HG03135 (cell line): ENCODE measurements around the gene LRRC8B.
A peak's percentile ranks its signal among the peaks of the same experiment; 100 is the strongest.
"Not testable (repeated sequence)": the region's sequence is repeated elsewhere in the genome, so short reads cannot be mapped to it uniquely, and the experiment has no call there.

ENCODE experiments used
- ATAC-seq: cut with Tn5 transposase; IDR thresholded peaks from one replicate; pipeline ENCODE4 v1.9.1; 2021; ENCODE audit warnings: mild to moderate bottlenecking, moderate library complexity; ENCODE audit not compliant: unreplicated experiment

The LRRC8B gene

DNA sequence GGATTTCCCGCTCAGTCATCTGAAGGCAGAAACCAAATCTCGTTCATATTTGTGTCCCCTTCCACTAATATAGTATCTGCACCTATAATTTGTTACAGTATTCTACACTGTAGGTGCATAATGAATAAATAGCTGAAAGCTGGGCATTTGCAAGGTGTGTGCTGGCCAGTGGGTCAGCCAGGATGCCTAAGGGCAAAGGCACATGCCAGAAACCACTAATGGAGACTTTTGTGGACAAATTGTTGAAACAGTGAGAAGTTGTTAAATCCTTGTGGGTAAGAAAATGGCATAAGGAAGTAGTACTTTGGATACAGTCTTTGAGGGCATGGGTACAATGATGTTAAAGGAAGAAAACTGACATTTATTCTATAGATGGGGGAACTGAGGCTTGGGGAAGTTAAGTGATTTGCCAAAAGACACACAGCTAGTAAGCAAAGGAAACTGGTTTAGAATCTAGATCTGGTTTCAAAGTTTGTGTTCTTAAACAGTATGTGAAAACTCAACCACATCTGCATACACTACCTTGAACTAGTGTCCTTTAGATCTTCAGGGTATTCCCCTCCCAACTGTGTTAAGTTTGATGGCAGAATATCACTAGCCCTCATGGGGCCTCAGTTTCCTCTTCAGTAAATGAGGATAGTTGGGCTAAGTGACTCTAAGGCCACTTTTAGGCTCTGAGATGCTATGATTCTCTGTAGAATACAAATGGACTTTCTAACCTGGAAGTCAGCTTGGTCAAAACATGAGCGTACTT, 81.8 kb downstream of the LRRC8B start:
- no peak for ATAC-seq

DNA sequence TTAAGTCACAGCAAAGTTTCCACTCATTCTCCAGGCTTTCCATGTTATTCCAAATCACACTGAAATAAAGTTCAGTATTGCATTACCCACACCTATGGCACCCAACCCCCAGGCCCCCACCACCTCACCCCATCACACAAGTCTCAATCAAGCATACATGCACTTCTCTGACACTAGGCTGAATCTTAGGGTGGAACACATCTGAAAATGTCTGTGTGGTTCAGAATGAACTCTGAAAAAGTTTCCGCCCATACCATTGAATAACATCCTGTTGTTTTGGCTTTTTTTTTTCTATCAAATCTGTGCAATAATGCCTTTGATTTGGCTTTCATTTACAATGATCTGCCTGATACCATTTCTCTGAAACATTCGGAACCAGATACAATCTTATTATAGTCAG, 82.5 kb downstream of the LRRC8B start:
- ATAC-seq, result no peak

DNA sequence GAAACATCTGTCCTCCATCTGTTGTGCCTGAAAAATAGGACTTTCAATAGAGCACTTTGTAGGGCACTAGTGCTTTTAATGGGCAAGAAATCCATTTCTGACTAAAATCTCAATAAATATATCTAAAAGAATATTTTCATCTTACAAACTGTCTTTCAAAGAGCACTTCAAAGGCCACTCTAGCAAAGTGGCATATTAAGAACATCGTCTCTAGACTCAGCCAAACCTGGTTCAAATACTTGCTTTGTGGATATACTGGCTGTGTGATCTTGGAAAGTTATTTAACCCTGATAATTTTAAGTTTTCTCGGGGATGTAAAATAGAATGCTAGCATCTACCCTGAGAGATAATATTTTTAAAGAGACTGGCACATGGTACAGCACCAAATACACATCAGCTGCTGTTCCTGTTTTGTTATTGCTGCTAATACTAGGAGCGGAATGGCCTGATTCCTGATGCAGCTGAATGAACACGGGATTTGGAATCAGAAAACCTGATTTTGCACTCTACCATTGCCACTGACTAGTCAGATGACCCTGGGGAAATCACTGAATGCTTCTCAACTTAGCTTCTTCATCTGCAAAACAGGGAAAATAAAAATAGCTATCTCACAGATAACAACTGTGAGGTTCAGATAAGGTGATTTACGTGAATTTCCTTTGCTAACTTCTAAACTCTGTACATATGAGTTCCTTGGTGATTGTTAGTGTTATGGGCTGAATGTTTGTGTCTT, 83.1 kb downstream of the LRRC8B start:
- no peak for ATAC-seq

DNA sequence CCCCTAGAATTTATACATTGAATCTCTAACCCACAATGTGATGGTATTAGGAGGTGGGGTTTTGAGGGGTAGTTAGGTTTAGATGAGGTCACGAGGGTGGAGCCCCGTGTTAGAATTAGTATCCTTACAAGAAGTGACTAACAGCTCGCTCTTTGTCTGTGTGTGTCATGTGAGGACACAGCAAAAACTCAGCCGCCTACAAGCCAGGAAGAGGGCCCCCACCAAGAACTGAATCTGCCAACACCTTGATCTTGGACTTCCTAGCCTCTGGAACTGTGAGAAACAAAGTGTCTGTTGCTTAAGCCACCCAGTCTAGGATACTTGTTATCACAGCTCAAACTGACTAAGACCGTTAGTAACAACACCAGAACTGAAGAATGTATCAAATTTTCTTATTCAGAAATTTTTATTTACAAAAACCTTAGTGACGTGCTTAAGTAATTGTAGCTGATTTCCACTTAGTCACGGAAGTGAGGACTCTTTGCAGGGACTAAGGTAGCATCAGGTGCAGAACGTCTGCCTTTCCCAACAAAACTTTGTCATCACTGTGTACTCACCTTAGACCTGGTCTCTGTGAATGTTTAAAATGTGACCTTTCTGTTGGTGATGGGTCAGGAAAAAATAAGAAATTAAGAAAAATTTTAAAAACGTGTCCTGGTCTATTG, 83.8 kb downstream of the LRRC8B start:
- ATAC-seq, result no peak

DNA sequence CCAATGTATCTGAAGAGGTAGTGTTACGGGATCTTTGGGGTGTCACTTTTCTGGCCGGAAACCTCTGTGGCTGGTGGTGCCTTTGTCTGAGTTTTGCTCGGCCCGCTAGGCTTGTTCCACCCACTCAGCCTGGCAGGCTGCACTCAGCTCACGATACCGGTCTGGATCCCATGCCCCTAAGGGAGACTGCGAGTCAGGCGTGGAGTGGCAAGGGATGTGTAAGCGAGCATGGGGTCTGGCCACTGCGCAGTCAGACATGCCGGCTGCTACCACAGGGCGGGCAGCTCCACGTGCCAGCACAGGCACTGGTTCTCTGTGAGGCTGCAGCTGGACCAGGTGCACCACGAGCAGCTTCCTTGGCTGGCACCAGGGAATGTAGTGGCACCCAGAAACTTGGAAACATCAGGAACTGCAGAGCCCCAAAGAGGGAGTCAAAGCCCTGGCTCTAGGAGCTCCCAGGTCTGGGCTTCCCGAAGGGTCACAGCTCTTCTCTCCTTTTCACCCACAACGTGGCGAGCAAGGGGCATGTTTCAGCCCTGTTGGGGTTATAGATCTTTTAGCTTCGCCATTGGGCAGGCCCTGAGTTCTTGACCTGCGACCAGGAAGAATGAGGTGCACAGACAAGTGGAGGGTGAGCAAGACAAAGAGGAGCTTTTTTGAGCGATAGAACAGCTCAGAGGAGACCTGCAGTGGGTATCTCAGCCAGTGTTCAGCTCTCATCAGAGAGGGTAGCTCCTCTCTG, 84.5 kb downstream of the LRRC8B start:
- no peak for ATAC-seq

DNA sequence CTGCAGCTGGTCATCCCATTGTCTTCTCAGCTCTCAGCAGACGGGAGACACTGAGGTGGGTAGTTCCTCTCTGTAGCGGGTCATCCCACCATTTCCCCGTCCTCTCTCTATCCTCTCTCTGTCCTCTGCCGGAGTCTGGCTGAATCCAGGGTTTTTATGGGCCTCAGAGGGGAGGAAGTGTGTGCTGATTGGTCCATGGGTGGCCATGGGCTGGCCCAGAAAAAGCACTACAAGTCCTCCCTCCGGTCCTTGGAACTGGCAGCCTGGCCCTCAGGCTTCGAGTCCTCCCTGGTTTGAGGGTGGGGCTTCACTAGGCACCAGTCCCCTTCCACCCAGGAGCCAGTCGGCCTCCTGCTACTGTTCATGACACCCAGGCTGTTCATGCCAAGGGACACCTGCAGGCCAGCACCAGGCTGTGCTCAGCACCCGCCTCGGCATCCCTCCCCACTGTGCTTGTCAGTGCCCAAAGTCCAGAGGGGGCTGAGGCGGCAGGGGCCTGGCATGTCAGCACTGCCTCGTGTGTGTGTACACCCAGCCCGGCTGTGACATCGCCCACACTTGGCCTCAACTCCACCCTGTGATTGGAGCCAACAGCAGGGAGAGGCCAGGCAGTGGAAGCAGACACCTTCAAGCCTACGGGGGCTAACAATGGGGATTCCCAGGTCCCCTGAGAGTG, 85.3 kb downstream of the LRRC8B start:
- ATAC-seq, result no peak

DNA sequence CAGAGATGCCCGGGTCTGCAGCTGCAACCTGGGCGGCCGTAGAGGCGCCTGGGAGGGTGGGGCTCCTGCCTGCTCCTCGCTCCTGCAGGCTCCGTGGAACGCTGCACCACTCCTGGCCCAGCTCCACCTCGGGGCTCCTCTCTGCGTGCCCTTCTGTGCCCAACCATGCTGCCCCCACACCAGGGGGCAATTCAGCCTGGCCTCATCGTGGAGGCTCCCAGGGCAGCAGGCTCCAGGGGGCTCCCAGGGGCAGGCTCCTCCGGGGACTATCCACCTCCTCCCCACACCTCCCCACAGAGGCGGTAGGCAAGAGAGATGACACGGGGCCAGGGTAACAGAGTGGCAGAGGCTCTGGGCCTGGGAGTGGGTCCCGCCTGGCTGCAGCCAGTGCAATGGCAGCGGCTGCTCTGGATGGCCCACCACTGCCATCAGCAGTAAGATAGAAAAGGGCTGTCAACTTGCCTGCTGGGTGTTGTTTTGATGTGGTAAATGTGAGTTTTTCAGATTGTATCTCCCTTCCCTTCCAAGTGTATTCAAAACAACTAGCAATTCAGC, 85.9 kb downstream of the LRRC8B start:
- no peak for ATAC-seq

DNA sequence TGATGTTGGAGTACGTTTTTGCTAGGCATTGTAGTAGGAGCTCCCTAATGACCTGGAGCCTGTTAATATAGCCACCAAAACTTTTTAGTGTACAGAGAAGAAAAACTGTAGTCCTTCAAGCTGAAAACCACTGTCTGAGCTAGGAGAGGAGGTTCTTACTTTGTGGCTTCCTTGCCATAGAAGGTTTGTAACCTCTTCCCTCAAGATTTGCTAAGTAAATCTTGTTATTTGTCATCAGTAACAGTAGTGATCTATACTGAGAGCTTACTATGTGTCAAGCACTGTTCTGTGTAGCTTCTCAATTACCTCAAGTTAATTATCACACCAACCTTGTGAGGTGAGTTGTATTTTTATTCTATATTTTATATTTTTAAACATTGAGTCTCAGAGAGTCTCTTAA, 87.1 kb downstream of the LRRC8B start:
- ATAC-seq, result peak; percentile 95

DNA sequence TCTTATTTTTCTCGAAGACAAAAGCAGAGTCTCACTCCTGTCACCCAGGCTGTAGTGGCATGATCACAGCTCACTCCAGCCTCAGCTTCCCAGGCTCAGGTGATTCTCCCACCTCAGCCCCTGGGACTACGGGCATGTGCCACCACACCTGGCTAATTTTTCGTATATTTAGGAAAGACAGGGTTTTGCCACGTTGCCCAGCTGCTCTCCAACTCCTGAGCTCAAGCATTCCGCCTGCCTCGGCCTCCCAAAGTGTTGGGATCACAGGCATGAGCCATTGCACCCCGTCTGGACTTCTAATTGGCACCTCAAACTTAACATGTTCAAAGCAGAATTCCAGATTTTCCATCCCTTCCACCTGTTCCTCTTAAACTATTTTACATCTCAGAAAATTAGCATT, 89.3 kb downstream of the LRRC8B start:
- no peak for ATAC-seq

DNA sequence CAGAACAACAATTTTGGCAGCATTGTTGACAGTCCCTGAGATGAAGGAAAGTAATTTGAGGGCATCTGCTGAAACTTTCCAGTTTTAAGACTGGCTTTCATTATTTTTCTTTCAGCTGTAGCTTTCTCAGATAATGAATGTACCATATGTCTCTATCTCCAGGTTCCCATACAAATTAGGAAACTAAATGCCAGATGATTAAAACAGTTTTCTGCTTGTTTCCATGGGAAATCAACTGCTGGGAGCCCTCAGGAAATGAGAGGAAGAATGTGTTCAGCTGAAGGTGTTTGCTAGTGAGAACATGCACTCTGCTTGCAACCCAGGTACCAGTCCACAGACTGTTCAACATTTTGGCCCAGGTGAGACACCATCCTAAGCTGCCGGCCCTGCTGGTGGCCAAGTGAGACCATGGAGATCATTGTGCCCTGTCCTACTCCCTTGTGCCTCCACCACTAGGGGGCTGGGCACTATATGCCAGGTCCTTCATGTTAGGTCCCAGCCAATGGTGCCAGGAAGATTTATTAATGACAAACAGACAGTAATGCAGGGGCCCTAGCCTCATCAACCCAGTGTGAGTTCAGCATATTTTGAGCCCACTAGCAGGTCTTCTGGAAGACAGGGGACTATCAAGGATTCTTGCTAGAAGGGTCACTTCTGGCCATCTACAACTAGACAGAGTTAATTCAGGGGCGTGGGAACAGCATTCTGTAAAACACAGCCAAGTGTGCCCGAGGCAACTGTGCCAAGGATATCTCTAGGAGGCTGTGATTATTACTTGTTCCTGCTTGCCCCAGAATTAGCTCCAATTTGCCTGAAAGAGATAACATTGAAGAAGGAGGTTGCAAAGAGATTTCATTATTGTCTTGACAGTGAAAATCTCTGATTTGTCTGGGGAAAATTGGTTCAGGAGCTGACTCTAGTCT, 91.3 kb downstream of the LRRC8B start:
- no peak for ATAC-seq

DNA sequence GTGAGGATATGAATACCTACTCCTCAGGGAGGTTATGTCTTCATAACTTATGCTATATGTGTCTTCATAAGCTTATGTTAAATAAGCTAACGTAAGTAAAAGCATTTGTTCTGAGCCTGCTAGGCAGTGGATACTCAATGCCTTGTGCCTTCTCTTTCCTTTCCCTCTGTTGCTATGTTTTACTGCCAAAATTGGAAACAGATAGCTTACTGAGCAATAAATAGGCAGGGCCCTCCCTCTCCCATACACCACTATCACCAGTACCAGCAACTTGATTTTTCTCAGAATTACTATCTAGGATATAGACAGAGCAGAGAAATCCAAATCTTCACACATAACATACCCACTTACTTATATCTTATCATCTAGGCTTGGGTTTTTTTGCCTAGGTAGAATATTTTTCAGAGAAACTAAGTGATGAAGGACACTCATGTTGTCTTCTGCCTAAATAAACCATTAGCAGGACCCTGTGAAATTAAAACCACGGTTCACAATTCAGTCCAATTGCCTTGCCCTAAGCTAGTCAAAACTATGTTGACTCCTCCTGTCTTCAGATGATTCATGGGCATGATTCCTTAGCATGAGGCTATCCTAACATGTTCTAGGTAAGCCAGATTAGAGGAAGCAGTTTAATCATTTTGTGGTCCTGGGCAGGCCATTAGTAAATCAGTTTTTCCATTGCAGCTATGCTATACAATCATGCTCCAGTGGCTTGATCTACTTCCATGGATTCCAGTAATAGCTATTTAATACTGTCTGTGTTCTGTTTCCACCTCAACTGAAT, 92.4 kb downstream of the LRRC8B start:
- no peak for ATAC-seq

DNA sequence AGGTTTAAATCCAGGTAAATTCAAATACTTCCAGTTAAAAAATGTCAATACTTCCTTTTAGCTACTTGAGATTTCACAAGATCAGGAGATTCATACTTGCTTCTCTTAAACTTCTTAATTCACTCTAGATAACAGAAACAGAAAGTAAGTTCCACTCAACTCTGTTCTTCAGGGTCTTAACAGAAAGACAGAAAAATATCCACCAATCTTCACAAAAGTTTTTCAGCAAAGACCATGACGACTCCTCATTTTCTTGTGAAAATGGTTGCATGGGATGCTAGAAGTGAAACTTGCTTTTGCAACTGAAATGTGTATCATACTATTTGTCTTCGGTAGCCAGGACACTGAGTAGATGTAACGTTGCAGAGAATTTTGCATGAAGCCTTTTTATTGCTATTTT, 96.0 kb downstream of the LRRC8B start:
- no peak for ATAC-seq

DNA sequence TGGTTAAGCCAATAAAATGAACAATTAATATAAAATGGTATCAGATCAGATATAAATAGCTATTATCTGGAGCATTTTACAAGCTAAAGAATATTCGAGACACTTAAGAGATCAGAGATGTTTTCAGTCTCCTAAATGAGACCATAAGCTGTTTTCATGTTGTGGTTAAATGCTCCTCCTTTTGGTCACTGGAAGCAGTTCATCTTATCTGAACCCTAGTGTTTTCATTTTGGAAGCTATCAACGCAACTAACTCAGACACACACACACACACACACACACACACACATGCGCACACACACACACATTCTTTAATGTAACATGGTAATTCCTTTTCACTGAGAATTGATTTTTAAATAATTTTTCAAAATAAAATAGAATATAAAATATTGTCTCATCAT, 98.3 kb downstream of the LRRC8B start:
- no peak for ATAC-seq

DNA sequence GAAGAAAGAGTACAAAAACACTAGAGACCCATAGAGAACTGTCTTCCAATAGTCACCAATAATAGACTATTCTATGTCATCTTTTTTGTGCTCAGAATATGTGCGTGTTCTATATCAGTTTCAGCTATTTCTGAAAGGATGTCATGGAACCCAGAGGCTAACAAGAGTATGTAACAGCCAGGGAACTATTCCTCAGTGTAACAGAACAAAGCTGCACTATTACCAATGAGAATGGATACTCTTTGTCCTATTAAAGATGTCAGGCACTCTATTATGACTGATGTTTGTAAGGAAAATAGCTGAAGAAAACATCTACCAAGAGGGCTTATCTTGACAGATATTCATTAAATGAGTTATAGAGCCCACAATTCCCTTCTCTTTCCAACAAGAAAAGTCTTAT, 99.7 kb downstream of the LRRC8B start:
- ATAC-seq, result no peak

DNA sequence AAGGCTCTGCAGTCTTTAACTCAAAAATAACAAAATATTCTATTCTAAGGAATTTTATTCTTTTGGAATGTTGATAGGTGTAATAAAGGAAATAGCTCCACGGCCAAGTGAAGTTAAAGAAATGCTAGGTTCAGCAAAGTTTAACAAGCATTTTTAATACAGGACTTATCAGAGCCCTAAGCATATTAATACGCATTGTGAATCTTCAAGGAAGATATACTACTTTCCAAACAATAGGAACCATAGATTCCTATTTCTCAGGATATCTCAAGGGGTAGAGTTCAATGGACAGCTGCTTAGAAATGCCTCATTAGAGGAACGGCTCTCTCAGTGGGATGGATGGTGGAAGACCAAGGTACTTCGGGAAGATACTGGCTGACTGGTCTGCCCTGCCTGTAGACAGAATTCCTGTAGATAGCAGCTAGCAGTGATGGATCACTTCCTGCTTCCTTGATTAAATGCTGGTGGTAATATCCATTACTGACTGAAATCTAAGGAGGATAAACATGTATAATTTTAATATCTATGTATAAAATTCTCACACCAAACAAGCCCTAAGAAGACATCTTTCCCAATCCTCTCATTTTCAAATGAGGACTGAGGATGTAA, 100.2 kb downstream of the LRRC8B start:
- no peak for ATAC-seq

DNA sequence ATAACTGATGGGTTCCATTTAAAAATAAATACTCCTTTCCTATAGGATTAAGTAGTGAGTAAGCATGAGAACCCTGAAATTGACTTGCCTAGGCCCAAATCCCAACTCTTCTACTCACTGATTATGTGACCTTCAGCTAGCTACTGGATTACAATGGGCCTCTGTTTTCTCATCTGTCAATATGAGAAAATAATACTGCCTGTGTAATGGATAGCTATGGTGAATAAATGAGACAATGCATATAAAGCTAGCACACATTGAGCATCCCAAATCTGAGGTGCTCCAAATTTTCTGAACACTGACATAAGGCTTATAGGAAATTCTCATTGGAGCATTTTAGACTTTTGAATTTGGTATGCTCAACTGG, 103.0 kb downstream of the LRRC8B start:
- ATAC-seq, result no peak

DNA sequence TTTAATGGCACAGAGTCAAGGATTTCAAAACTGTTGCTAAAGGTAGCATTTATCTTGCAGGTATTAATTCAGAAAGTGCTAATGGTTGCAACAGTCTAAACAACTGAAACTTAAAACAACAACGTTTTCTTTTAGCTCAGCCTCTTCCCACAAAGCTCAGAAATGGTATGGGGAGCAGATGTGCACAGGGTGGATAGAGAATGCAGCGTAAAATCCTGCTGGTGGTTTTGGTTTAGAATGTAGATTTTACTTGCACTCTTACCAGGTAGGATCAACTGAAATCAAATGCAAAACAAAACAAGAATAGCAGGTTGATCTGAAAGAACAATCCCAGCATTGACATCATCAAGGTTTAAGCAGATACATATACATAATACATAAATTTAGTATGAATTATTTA, 104.5 kb downstream of the LRRC8B start:
- no peak for ATAC-seq

DNA sequence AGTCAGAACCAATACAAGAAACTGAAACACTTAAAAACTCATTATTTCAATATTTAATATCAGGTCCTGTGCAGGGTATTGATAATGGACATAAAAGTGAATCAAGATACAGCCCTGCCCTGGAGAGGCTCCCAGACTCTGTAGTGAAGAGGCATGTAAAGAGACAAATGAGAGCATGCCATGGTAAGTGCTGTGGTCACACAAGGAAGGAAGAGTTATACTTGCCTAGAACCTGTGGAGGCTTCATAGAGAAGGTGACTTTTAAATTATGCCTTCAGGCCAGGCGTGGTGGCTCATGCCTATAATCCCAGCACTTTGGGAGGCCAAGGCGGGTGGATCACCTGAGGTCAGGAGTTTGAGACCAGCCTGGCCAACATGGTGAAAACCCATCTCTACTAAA, 105.0 kb downstream of the LRRC8B start:
- ATAC-seq, result not testable (repeated sequence)
